ENCODE measurements around the gene NCAPD2.
"Not testable (repeated sequence)": the region's sequence is repeated elsewhere in the genome, so short reads cannot be mapped to it uniquely, and the experiment has no call there.

Gene NCAPD2

GRCh38 chr12:6497291-6497690, 3.4 kb downstream of the NCAPD2 start:
- DNase-seq (ENCODE audit: low spot score), result not testable (repeated sequence)

- DNase-seq (ENCODE audit: low spot score), result no peak
Measured at GRCh38 chr12:6500466-6500865, 6.6 kb downstream of the NCAPD2 start.

GRCh38 chr12:6507102-6507998, 13.4 kb downstream of the NCAPD2 start:
- DNase-seq (ENCODE audit: low spot score), result no peak

- DNase-seq (ENCODE audit: low spot score), result no peak
Measured at GRCh38 chr12:6508087-6508486, 14.2 kb downstream of the NCAPD2 start.

- DNase-seq (ENCODE audit: low spot score), result no peak
Measured at GRCh38 chr12:6520186-6520585, 26.3 kb downstream of the NCAPD2 start.

GRCh38 chr12:6522193-6522592, 28.3 kb downstream of the NCAPD2 start:
- DNase-seq (ENCODE audit: low spot score), result no peak

- no peak for DNase-seq (ENCODE audit: low spot score)
Measured at GRCh38 chr12:6523708-6524107, 29.8 kb downstream of the NCAPD2 start.

GRCh38 chr12:6524648-6525047, 30.7 kb downstream of the NCAPD2 start:
- no peak for DNase-seq (ENCODE audit: low spot score)

GRCh38 chr12:6526201-6526600, 32.3 kb downstream of the NCAPD2 start:
- DNase-seq (ENCODE audit: low spot score), result no peak

- no peak for DNase-seq (ENCODE audit: low spot score)
Measured at GRCh38 chr12:6526766-6527525, 33.0 kb downstream of the NCAPD2 start.

GRCh38 chr12:6527711-6528110, 33.8 kb downstream of the NCAPD2 start:
- DNase-seq (ENCODE audit: low spot score), result no peak

- no peak for DNase-seq (ENCODE audit: low spot score)
Measured at GRCh38 chr12:6528539-6529235, 34.8 kb downstream of the NCAPD2 start.

GRCh38 chr12:6529291-6529737, 35.4 kb downstream of the NCAPD2 start:
- DNase-seq (ENCODE audit: low spot score), result no peak

- no peak for DNase-seq (ENCODE audit: low spot score)
Measured at GRCh38 chr12:6530576-6531260, 36.8 kb downstream of the NCAPD2 start.

- DNase-seq (ENCODE audit: low spot score), result peak; percentile 72
Measured at GRCh38 chr12:6532051-6532926, 38.4 kb downstream of the NCAPD2 start.

- DNase-seq (ENCODE audit: low spot score), result peak; percentile 78
Measured at GRCh38 chr12:6532927-6533652, 39.2 kb downstream of the NCAPD2 start.

- DNase-seq (ENCODE audit: low spot score), result no peak
Measured at GRCh38 chr12:6533653-6533922, 39.7 kb downstream of the NCAPD2 start.

GRCh38 chr12:6533923-6534694, 40.2 kb downstream of the NCAPD2 start, which contains the start of gene GAPDH:
Gene GAPDH (plus strand): TSS chr12:6534517. CDS start chr12:6534833, 316 bp downstream.
- DNase-seq (ENCODE audit: low spot score), result peak; percentile 98

- DNase-seq (ENCODE audit: low spot score), result no peak
Measured at GRCh38 chr12:6534695-6534944, 40.7 kb downstream of the NCAPD2 start.

Measured in cerebellar cortex (tissue), 1 donor.